CD8-positive, alpha-beta memory T cell (primary cell): ENCODE results near the gene SPG21. TPM values are rescaled to one million over a fixed set of nuclear protein-coding genes. Genes with fewer than 3 reads are reported as not detected.

Experiments
- CTCF ChIA-PET: fragments of 350-600 bp; sonication (Branson Sonifier 250); formaldehyde crosslinking; loops from one replicate; lab custom pipeline; 2021; ENCODE audit warnings: antibody characterized with exemption; lab: Charles Lee
- POLR2A ChIA-PET: fragments of 350-600 bp; sonication (Branson Sonifier 250); formaldehyde crosslinking; loops from one replicate; lab custom pipeline; 2021; ENCODE audit warnings: antibody characterized with exemption; lab: Charles Lee
- DNase-seq, 5 donors: peaks; one replicate each; pipeline versions ENCODE4 v3.0.0 to v3.0.0-alpha.2; 2020 to 2022; ENCODE audit warnings: mixed read lengths in 1 of 5
- H3K27ac ChIP-seq: one replicate; pipeline ENCODE4 v1.7.0; 2013; ENCODE audit warnings: low read depth, mild to moderate bottlenecking, low read length, moderate library complexity
- H3K27me3 ChIP-seq: 2 replicates; pipeline ENCODE4 v1.7.0; 2013; ENCODE audit warnings: low read length, mild to moderate bottlenecking; ENCODE audit not compliant: insufficient read depth, poor library complexity, severe bottlenecking
- H3K36me3 ChIP-seq: 2 replicates; pipeline ENCODE4 v1.7.0; 2013; ENCODE audit warnings: mild to moderate bottlenecking, low read length, moderate library complexity; ENCODE audit not compliant: insufficient read depth
- H3K4me1 ChIP-seq: 2 replicates; pipeline ENCODE4 v1.7.0; 2013; ENCODE audit warnings: mild to moderate bottlenecking, low read length, moderate library complexity; ENCODE audit not compliant: insufficient read depth
- H3K4me3 ChIP-seq: 2 replicates; pipeline ENCODE4 v1.7.0; 2013; ENCODE audit warnings: mild to moderate bottlenecking, low read length
- H3K9me3 ChIP-seq: 2 replicates; pipeline ENCODE4 v1.7.0; 2013; ENCODE audit warnings: mild to moderate bottlenecking, low read length
- H3K27ac Mint-ChIP-seq, 8 donors: one replicate each; pipeline ENCODE4 v1.8.0; 2020 to 2021; ENCODE audit warnings: mixed read lengths in 8 of 8, mild to moderate bottlenecking in 6 of 8, inconsistent platforms in 3 of 8, moderate library complexity in 3 of 8
- H3K27me3 Mint-ChIP-seq, 2 donors: one replicate each; pipeline ENCODE4 v1.8.0; 2020 to 2021; ENCODE audit warnings: mixed read lengths in 2 of 2, mild to moderate bottlenecking in 1 of 2, moderate library complexity in 1 of 2
- H3K36me3 Mint-ChIP-seq, 3 donors: one replicate each; pipeline ENCODE4 v1.8.0; 2020 to 2021; ENCODE audit warnings: mixed read lengths in 3 of 3, inconsistent platforms in 1 of 3, mild to moderate bottlenecking in 1 of 3
- H3K4me1 Mint-ChIP-seq, 3 donors: one replicate each; pipeline ENCODE4 v1.8.0; 2020 to 2021; ENCODE audit warnings: mixed read lengths in 3 of 3, inconsistent platforms in 1 of 3, mild to moderate bottlenecking in 1 of 3
- H3K4me3 Mint-ChIP-seq, 7 donors: one replicate each; pipeline ENCODE4 v1.8.0; 2020 to 2021; ENCODE audit warnings: mixed read lengths in 7 of 7, mild to moderate bottlenecking in 6 of 7, moderate library complexity in 4 of 7, inconsistent platforms in 2 of 7
- H3K9me3 Mint-ChIP-seq, 5 donors: one replicate each; pipeline ENCODE4 v1.8.0; 2020 to 2022; ENCODE audit warnings: mixed read lengths in 5 of 5, mild to moderate bottlenecking in 3 of 5, moderate library complexity in 2 of 5, inconsistent platforms in 1 of 5
- polyA plus RNA-seq: library from polyadenylated mRNA; unstranded; fragments of 300-500 nt; fragmentation: Illumina TruSeq; gene quantifications from one replicate; pipeline ENCODE4 v1.2.3, GENCODE V29; 2021
- total RNA-seq, 2 experiments: library from RNA; stranded (reverse); gene quantifications; one replicate each; pipeline ENCODE4 v1.2.3, GENCODE V29; 2021

SPG21 gene
- total and polyA plus RNA-seq, 3 experiments from 2014 or later = 66.3 to 118 (median 67.4) TPM

DNA sequence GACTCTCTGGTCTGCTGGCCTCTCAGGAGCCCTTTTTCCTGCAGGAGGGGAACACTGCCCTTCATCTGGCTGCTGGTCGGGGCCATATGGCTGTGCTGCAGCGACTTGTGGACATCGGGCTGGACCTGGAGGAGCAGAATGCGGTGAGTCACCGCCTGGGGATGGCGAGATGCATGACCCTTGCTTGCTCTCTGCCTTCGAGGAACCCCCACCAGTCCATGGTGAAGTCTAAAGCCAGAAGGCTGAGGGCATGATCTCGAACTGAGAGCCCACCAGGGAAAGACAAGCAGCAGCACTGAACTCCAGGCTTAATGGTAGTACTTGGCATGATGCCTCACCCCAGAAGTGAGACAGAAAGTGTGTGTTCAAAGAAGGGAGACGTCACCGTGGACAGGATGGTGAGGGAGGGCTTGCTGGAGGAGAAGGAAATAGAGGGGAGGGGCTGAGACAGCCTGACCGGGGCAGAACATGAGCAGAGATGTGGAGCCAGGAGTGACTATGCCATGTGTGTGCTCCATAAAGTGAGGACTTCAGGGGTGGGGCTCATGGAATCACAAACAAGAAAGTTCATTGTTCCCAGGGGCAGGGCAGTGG lies 58.8 kb downstream of the SPG21 start:
- no peak overlapping the region for H3K27ac Mint-ChIP-seq

DNA sequence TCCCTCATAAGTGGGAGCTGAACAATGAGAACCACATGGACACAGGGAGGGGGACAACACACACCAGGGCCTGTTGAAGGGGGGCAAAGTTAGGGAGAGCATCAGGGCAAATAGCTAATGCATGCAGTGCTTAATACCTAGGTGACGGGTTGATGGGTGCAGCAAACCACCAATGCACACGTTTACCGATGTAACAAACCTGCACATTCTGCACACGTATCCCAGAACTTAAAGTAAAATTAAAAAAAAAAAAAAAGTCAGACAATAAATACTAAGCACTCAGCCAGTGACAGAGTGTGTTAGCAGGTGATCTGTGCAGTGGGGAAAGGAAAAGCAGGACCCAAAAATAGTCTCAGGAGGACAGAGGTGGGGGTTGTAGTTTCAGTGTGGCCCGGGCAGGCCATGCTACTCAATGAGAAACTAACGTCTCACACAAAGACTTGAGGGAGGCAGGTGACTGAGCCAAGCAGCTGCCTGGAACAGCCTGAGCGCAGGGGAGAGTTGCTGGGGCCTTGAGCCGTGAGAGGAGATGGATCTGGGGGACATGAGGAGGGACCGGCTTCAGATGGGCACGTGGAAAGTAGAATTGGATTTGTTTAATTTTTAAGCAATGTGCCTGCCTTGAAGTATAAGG lies 59.6 kb downstream of the SPG21 start:
- CTCF ChIA-PET = no interaction called here

More for the DNA sequence above, 58.8 kb downstream of the SPG21 start:
- ChIA-PET POLR2A (no interaction called here), CTCF (no interaction called here)
- H3K9me3 Mint-ChIP-seq = no peaks in the 10 kb centered on the region
- peaks cover 6 to 42% (median 7%) of the 10 kb centered on the region in 3 donors for H3K36me3 Mint-ChIP-seq
- no peaks in the 10 kb centered on the region for H3K27me3 ChIP-seq
- H3K9me3 ChIP-seq = no peaks in the 10 kb centered on the region
- DNase-seq = no peak
- H3K27me3 Mint-ChIP-seq = peaks cover 0 to 2% of the 10 kb centered on the region in 2 donors
- no peak overlapping the region for H3K27ac ChIP-seq
- H3K4me1 Mint-ChIP-seq = peaks cover 0 to 4% (median 0%) of the 10 kb centered on the region in 3 donors
- H3K4me1 ChIP-seq = no peaks in the 10 kb centered on the region
- H3K4me3 ChIP-seq = no peak overlapping the region
- no peak overlapping the region for H3K4me3 Mint-ChIP-seq
- no peaks in the 10 kb centered on the region for H3K36me3 ChIP-seq

DNA sequence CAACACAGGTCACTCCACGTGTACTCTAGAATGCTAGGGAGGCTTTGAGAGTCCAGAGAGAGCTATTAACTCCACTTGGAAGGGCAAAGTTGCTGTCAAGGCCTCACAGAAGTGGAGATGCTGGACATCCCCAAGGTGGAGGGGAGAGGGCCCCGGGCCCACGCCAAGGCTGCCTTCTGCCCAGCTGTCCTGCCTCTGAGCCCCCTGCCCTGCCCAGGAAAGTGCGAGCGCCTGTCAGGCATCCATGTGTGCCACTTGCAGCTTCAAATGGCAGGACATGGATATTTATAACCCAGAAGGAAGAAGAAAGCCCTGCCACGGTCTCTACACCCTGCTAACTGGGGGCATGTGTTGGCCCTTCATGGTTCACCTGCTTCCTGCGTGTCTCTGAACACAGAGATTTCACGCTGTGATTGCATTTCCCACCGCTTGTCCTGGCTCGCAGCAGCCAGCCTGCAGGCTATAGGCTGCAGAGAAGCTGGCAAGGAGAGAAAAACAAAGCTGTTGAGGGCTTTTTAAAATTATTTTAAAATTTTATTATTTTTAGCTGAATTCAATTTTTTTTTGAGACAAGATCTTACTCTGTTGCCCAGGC lies 61.0 kb downstream of the SPG21 start:
- no peaks in the 10 kb centered on the region for H3K9me3 Mint-ChIP-seq
- H3K4me3 Mint-ChIP-seq = no peak overlapping the region
- POLR2A ChIA-PET = no interaction called here
- DNase-seq = no peak
- H3K27ac ChIP-seq = no peak overlapping the region
- no peak overlapping the region for H3K27ac Mint-ChIP-seq
- H3K27me3 Mint-ChIP-seq = peaks cover 0 to 2% of the 10 kb centered on the region in 2 donors
- no peaks in the 10 kb centered on the region for H3K27me3 ChIP-seq
- CTCF ChIA-PET = no interaction called here
- peaks cover 0 to 4% (median 0%) of the 10 kb centered on the region in 3 donors for H3K4me1 Mint-ChIP-seq
- no peaks in the 10 kb centered on the region for H3K4me1 ChIP-seq
- no peaks in the 10 kb centered on the region for H3K36me3 ChIP-seq
- H3K36me3 Mint-ChIP-seq = peaks cover 6 to 36% (median 7%) of the 10 kb centered on the region in 3 donors
- no peak overlapping the region for H3K4me3 ChIP-seq
- no peaks in the 10 kb centered on the region for H3K9me3 ChIP-seq

More for the DNA sequence above, 59.6 kb downstream of the SPG21 start:
- Histone ChIP-seq H3K27ac (no peak overlapping the region), H3K36me3 (no peaks in the 10 kb centered on the region), H3K4me1 (no peaks in the 10 kb centered on the region), H3K9me3 (no peaks in the 10 kb centered on the region), H3K4me3 (no peak overlapping the region), H3K27me3 (no peaks in the 10 kb centered on the region)
- POLR2A ChIA-PET = no interaction called here
- no peaks in the 10 kb centered on the region for H3K9me3 Mint-ChIP-seq
- no peak overlapping the region for H3K4me3 Mint-ChIP-seq
- no peak overlapping the region for H3K27ac Mint-ChIP-seq
- peaks cover 0 to 2% of the 10 kb centered on the region in 2 donors for H3K27me3 Mint-ChIP-seq
- H3K36me3 Mint-ChIP-seq = peaks cover 6 to 44% (median 7%) of the 10 kb centered on the region in 3 donors
- H3K4me1 Mint-ChIP-seq = peaks cover 0 to 4% (median 0%) of the 10 kb centered on the region in 3 donors
- no peak for DNase-seq

DNA sequence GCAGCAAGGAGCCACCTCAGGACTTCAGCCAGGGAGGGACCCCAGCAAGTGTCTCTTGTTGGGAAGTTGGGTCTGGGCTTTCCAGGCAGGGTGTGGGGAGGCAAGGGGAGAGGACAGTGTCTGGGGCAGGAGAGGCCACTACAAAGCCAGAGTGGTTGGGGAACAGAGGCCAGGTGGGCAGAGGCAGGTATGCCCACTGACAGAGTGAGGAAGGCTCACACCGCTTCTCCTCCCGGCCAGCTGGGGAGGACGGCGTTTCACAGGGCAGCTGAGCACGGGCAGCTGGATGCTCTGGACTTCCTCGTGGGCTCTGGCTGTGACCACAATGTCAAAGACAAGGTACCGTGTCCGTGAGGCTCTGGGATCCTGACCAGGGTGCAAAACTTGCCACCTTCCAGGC lies 63.1 kb downstream of the SPG21 start:
- H3K4me3 Mint-ChIP-seq = no peak overlapping the region
- Histone ChIP-seq H3K4me3 (no peak overlapping the region), H3K9me3 (no peaks in the 10 kb centered on the region), H3K27ac (no peak overlapping the region), H3K4me1 (no peaks in the 10 kb centered on the region), H3K27me3 (no peaks in the 10 kb centered on the region), H3K36me3 (no peaks in the 10 kb centered on the region)
- peaks cover 0 to 2% of the 10 kb centered on the region in 2 donors for H3K27me3 Mint-ChIP-seq
- H3K36me3 Mint-ChIP-seq = peaks cover 3 to 32% (median 5%) of the 10 kb centered on the region in 3 donors
- no peaks in the 10 kb centered on the region for H3K9me3 Mint-ChIP-seq
- DNase-seq = no peak
- ChIA-PET CTCF (no interaction called here), POLR2A (no interaction called here)
- H3K4me1 Mint-ChIP-seq = peaks cover 0 to 4% (median 0%) of the 10 kb centered on the region in 3 donors
- no peak overlapping the region for H3K27ac Mint-ChIP-seq

DNA sequence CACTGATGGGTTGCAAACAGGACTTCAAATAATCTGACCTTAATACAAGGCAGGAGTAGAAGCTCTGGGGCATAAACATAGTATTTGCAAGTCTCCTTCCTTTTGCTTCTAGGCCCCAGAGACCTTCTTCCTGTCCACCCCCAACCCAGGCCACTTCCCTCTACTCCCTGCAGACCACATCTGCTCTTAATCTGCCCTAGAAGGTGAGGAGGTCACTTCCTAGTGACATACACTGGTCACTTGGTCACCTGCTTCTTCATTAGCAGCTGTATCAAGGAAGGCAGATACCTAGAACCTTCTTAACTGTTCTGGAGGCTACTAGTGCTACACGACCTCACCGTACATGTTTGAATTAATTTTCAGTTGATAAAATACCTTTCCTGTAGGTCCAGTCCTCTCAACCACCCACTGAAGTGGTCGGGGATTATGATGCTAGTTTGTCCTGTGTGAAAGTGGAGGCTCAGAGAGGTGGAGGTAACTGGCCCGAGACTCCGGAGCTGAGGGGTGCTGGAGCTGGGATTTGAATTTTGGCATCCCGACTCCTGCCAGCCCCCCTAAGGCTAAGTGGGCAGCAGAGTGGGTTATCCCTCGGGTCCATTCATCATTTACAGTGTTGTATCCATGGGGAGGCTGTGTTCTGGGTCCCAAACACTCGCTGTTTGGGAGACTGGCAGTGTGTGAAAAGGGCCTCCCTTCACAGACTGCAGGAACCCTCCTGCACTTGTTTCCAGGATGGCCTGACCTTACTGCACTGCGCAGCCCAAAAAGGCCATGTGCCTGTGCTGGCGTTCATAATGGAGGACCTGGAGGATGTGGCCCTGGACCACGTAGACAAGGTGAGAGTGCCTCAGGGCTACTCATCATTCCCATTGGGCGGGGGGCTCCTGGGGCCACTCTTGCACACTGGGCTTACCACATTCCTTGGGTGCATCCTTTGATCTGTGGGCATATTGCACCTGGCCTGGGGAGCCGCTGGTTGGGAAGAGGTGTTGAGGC lies 64.1 kb downstream of the SPG21 start:
- peaks cover 0 to 2% of the 10 kb centered on the region in 2 donors for H3K27me3 Mint-ChIP-seq

DNA sequence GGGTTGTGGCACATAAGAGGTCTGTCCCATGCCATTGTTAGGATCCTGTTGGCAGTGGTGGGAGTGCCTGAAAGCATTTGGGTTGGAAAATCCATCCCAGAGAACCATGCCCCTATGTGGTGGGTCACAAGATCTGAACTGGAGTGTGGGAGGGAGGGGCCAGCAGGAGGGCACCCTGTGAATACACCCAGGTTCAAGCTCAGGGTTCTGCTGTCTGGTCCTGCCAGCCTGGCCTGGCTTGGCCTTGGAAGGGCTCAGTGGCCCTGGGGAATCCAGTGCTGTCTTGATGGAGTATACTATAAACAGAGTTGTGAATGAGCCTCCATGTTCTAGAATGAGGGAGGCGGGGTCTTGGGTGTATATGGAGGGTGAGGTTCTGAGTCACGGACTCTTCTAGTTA lies 66.2 kb downstream of the SPG21 start:
- Mint-ChIP-seq H3K36me3 (peaks cover 0 to 17% (median 2%) of the 10 kb centered on the region in 3 donors), H3K4me3 (no peak overlapping the region), H3K9me3 (no peaks in the 10 kb centered on the region), H3K27me3 (no peaks in the 10 kb centered on the region), H3K27ac (peak overlapping the region in 1 of 8 donors; percentile 47), H3K4me1 (peaks cover 0 to 4% (median 0%) of the 10 kb centered on the region in 3 donors)
- DNase-seq = no peak
- ChIA-PET CTCF (no interaction called here), POLR2A (no interaction called here)
- no peaks in the 10 kb centered on the region for H3K9me3 ChIP-seq
- no peaks in the 10 kb centered on the region for H3K36me3 ChIP-seq
- no peaks in the 10 kb centered on the region for H3K4me1 ChIP-seq
- H3K27ac ChIP-seq = no peak overlapping the region
- H3K4me3 ChIP-seq = no peak overlapping the region
- no peaks in the 10 kb centered on the region for H3K27me3 ChIP-seq

More for the DNA sequence above, 64.1 kb downstream of the SPG21 start:
- Histone ChIP-seq H3K4me3 (no peak overlapping the region), H3K9me3 (no peaks in the 10 kb centered on the region), H3K36me3 (no peaks in the 10 kb centered on the region), H3K27ac (no peak overlapping the region), H3K4me1 (no peaks in the 10 kb centered on the region), H3K27me3 (no peaks in the 10 kb centered on the region)
- ChIA-PET CTCF (no interaction called here), POLR2A (no interaction called here)
- no peaks in the 10 kb centered on the region for H3K9me3 Mint-ChIP-seq
- no peak for DNase-seq
- H3K4me3 Mint-ChIP-seq = no peak overlapping the region
- H3K36me3 Mint-ChIP-seq = peaks cover 2 to 25% (median 3%) of the 10 kb centered on the region in 3 donors
- H3K27ac Mint-ChIP-seq = peak overlapping the region in 1 of 8 donors; percentile 18
- H3K4me1 Mint-ChIP-seq = peaks cover 0 to 4% (median 0%) of the 10 kb centered on the region in 3 donors

DNA sequence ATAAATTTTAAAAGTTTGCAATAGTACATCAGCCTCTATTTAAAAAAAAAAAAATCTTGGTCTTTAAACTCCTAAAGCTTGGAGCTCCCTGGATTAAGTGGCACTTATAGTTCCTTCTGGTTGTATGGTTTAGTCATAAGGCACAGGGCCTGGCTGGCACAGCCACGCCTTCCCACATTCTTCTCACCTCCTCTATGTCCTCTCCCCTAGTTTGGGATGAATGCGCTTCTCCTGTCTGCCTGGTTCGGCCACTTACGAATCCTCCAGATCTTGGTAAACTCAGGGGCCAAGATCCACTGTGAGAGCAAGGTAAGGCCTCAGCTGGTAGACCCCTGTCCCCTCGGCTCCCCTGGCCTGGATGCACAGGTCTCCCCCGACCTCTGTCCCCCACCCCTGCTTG lies 68.0 kb downstream of the SPG21 start:
- Mint-ChIP-seq H3K27ac (peak overlapping the region in 1 of 8 donors; percentile 87), H3K4me1 (no peaks in the 10 kb centered on the region), H3K27me3 (no peaks in the 10 kb centered on the region), H3K9me3 (no peaks in the 10 kb centered on the region), H3K4me3 (no peak overlapping the region), H3K36me3 (peaks cover 0 to 10% (median 2%) of the 10 kb centered on the region in 3 donors)
- CTCF ChIA-PET = no interaction called here
- H3K27ac ChIP-seq = no peak overlapping the region
- no peaks in the 10 kb centered on the region for H3K36me3 ChIP-seq
- no peaks in the 10 kb centered on the region for H3K27me3 ChIP-seq
- H3K9me3 ChIP-seq = no peaks in the 10 kb centered on the region
- no peak for DNase-seq
- no peaks in the 10 kb centered on the region for H3K4me1 ChIP-seq
- no peak overlapping the region for H3K4me3 ChIP-seq
- POLR2A ChIA-PET = no interaction called here
